Measurements from ENCODE around the gene ACTR1A. TPM values are rescaled to one million over a fixed set of nuclear protein-coding genes. Genes with fewer than 3 reads are reported as not detected.

Gene ACTR1A
- total RNA-seq, 1 experiment from 2014 or later, result 82.1 TPM

DNA sequence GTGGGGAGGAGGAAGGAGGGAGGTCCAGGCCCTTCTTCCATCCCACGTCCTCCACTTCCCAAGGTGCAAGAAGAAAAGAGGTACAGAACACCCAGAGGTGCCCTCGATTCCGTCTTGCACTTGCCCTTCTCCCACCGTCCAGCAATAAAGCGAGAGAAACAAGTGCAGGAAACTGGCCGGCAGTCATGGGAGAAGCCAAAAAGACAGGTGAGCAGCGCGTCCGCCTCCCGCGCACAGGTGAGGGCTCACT lies 52.5 kb downstream of the ACTR1A start:
- peak overlapping the region; percentile 84 to 97 for H3K4me3 Mint-ChIP-seq
- H2BK15ac ChIP-seq (ENCODE audit: low read depth, low read length), result no peak overlapping the region
- H4K5ac ChIP-seq (ENCODE audit: insufficient read length, low read depth, low read length), result no peak overlapping the region
- no peak overlapping the region for H2AK5ac ChIP-seq (ENCODE audit: insufficient read length, low read length)
- H3K14ac ChIP-seq (ENCODE audit: insufficient read depth, low read length), result no peak overlapping the region
- no peak overlapping the region for H2AFZ ChIP-seq (ENCODE audit: low read length)
- no peak overlapping the region for H2BK12ac ChIP-seq (ENCODE audit: insufficient read length, low read depth, low read length)
- no peak overlapping the region for H4K91ac ChIP-seq (ENCODE audit: insufficient read length, low read depth, low read length)
- TF ChIP-seq, protein P1, sequence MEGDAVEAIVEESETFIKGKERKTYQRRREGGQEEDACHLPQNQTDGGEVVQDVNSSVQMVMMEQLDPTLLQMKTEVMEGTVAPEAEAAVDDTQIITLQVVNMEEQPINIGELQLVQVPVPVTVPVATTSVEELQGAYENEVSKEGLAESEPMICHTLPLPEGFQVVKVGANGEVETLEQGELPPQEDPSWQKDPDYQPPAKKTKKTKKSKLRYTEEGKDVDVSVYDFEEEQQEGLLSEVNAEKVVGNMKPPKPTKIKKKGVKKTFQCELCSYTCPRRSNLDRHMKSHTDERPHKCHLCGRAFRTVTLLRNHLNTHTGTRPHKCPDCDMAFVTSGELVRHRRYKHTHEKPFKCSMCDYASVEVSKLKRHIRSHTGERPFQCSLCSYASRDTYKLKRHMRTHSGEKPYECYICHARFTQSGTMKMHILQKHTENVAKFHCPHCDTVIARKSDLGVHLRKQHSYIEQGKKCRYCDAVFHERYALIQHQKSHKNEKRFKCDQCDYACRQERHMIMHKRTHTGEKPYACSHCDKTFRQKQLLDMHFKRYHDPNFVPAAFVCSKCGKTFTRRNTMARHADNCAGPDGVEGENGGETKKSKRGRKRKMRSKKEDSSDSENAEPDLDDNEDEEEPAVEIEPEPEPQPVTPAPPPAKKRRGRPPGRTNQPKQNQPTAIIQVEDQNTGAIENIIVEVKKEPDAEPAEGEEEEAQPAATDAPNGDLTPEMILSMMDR (conservative IDR thresholded peaks at IDR 0.05), result no peak
- no peak overlapping the region for H2BK5ac ChIP-seq (ENCODE audit: insufficient read length, low read length)
- no peak overlapping the region for H3K23ac ChIP-seq (ENCODE audit: insufficient read length, low read depth, low read length)
- H3K9me3 ChIP-seq (ENCODE audit: control insufficient read depth, low read depth, low read length), result no peaks in the 10 kb centered on the region
- H3K36me3 Mint-ChIP-seq (ENCODE audit: insufficient read depth in 1 of 3, low read depth in 3 of 3), result peaks cover 4 to 8% (median 4%) of the 10 kb centered on the region in 3 experiments
- H4K20me1 ChIP-seq (ENCODE audit: control insufficient read depth, insufficient read depth, insufficient read length), result no peaks in the 10 kb centered on the region
- no peak overlapping the region for H3K18ac ChIP-seq (ENCODE audit: insufficient read length, low read depth, low read length)
- H3K79me1 ChIP-seq (ENCODE audit: insufficient read depth, low read depth, low read length, poor library complexity, severe bottlenecking), result peaks cover 3% of the 10 kb centered on the region
- no peak overlapping the region for H2BK20ac ChIP-seq (ENCODE audit: low read depth, low read length, poor library complexity, severe bottlenecking)
- H2BK120ac ChIP-seq (ENCODE audit: low read depth, low read length, poor library complexity, severe bottlenecking), result no peak overlapping the region
- H3K79me2 ChIP-seq (ENCODE audit: insufficient read depth, low read length), result peaks cover 3% of the 10 kb centered on the region; the same call in 1 of the 2 replicates
- no peak overlapping the region for H4K8ac ChIP-seq (replicated peaks; ENCODE audit: insufficient read length, low read depth, low read length)
- peaks cover 11% of the 10 kb centered on the region for H3K23me2 ChIP-seq (ENCODE audit: insufficient read length, low read depth, low read length, poor library complexity, severe bottlenecking)
- H3K4ac ChIP-seq (ENCODE audit: low read depth, low read length), result no peak overlapping the region; the same call in 1 of the 2 replicates
- H3K56ac ChIP-seq (ENCODE audit: insufficient read length, low read depth, low read length), result no peak overlapping the region
- H3K4me1 ChIP-seq (ENCODE audit: insufficient read depth, low read length), result peaks cover 7% of the 10 kb centered on the region; the same call in 1 of the 2 replicates
- no peaks in the 10 kb centered on the region; a peak in 2 of 5 replicates for H3K9me3 Mint-ChIP-seq
- H3K9ac ChIP-seq (ENCODE audit: extremely low read depth, insufficient read length, low read length), result peak overlapping the region; percentile 78
- H3K27me3 Mint-ChIP-seq (ENCODE audit: low read depth), result peaks cover 3% of the 10 kb centered on the region; the same call in 1 of the 2 replicates
- no CpG with 5 or more reads among the region's 11 CpGs for WGBS (ENCODE audit: extremely low coverage, insufficient read length, low lambda C conversion rate)
- DNase-seq, result no peak
- H3K27ac Mint-ChIP-seq, result peak overlapping the region; percentile 78 to 96 (median 94)
- peak overlapping the region; percentile 92 for H3K4me2 ChIP-seq (ENCODE audit: insufficient read depth, insufficient read length, low read length)
- no peak overlapping the region for H3K27ac ChIP-seq (ENCODE audit: insufficient read length, low read depth, low read length)
- 0 out of 2 replicates have a peak, but pooled peaks cover 2% of the 10 kb centered on the region for H3K27me3 ChIP-seq (ENCODE audit: insufficient read depth, low read length)
- H3K4me1 Mint-ChIP-seq, result peaks cover 33 to 43% of the 10 kb centered on the region in 2 experiments
- H3T11ph ChIP-seq (ENCODE audit: low read length), result no peak overlapping the region

Data from H9 (cell line).